OCI-LY7 (cell line): ENCODE measurements around the gene SV2B. TPM values are rescaled to one million over a fixed set of nuclear protein-coding genes. Genes with fewer than 3 reads are reported as not detected.
"Not testable (repeated sequence)": the region's sequence is repeated elsewhere in the genome, so short reads cannot be mapped to it uniquely, and the experiment has no call there.

ENCODE experiments used
- BruUV-seq: library from RNA; stranded (reverse); fragments of 400-500 nt; replicated peaks from 2 replicates; lab custom pipeline; 2021; lab: Mats Ljungman, UMichigan
- CTCF ChIA-PET: fragments of 300-600 bp; sonication (Branson Sonifier 250); formaldehyde crosslinking; loops from one replicate; lab custom pipeline; 2022; ENCODE audit warnings: antibody characterized with exemption; ENCODE audit not compliant: unreplicated experiment; lab: Charles Lee
- POLR2A ChIA-PET: fragments of 300-600 bp; sonication (Branson Sonifier 250); formaldehyde crosslinking; loops from one replicate; lab custom pipeline; 2022; ENCODE audit warnings: antibody characterized with exemption; lab: Charles Lee
- DNase-seq: peaks from one replicate; pipeline ENCODE4 v3.0.0-alpha.2; 2015; ENCODE audit warnings: low spot score
- H2AFZ ChIP-seq: fragments of 200-600 bp; sonication (generic), shearing (Covaris generic); 2 replicates; pipeline ENCODE4 v1.6.1; 2014; ENCODE audit warnings: mild to moderate bottlenecking, antibody characterized with exemption, low read length, moderate library complexity
- H3K27ac ChIP-seq: fragments of 200-600 bp; sonication (generic); 2 replicates; pipeline ENCODE4 v1.5.1; 2014; ENCODE audit warnings: mixed run types, low read depth, mild to moderate bottlenecking, moderate library complexity, low read length, inconsistent platforms; ENCODE audit not compliant: poor library complexity, severe bottlenecking
- H3K36me3 ChIP-seq: fragments of 200-600 bp; sonication (generic); 2 replicates; pipeline ENCODE4 v1.6.1; 2014; ENCODE audit warnings: mild to moderate bottlenecking, antibody characterized with exemption, low read length, moderate library complexity, mixed read lengths; ENCODE audit not compliant: insufficient read depth
- H3K4me1 ChIP-seq: fragments of 200-600 bp; sonication (generic); 2 replicates; pipeline ENCODE4 v1.5.1; 2014; ENCODE audit warnings: mild to moderate bottlenecking, low read length; ENCODE audit not compliant: insufficient read depth, poor library complexity, severe bottlenecking
- H3K4me2 ChIP-seq: fragments of 200-600 bp; sonication (generic); 2 replicates; pipeline ENCODE4 v1.6.1; 2014; ENCODE audit warnings: mild to moderate bottlenecking, low read length
- H3K4me3 ChIP-seq: fragments of 200-600 bp; sonication (generic); 2 replicates; pipeline ENCODE4 v1.5.1; 2014; ENCODE audit warnings: mild to moderate bottlenecking, low read depth, low read length; ENCODE audit not compliant: poor library complexity, severe bottlenecking
- H3K79me2 ChIP-seq: fragments of 200-600 bp; sonication (generic); 2 replicates; pipeline ENCODE4 v1.6.1; 2016; ENCODE audit warnings: low read depth, mild to moderate bottlenecking, low read length, moderate library complexity, mixed read lengths; ENCODE audit not compliant: insufficient read depth
- H3K9me2 ChIP-seq: fragments of 200-600 bp; sonication (generic); 2 replicates; pipeline ENCODE4 v1.6.1; 2016; ENCODE audit warnings: mild to moderate bottlenecking, low read length, mixed read lengths; ENCODE audit not compliant: insufficient read depth
- H3K9me3 ChIP-seq: fragments of 200-600 bp; sonication (generic); 2 replicates; pipeline ENCODE4 v1.6.1; 2014; ENCODE audit warnings: mild to moderate bottlenecking, mixed run types, low read length, mixed read lengths
- H4K20me1 ChIP-seq: fragments of 200-600 bp; sonication (generic); 2 replicates; pipeline ENCODE4 v1.6.1; 2014; ENCODE audit warnings: mild to moderate bottlenecking, antibody characterized with exemption, low read length, moderate library complexity, mixed read lengths; ENCODE audit not compliant: insufficient read depth
- EZH2phosphoT487 ChIP-seq: fragments of 200-600 bp; sonication (generic); IDR thresholded peaks from 2 replicates; pipeline ENCODE4 v1.6.1; 2018; ENCODE audit warnings: low read depth, borderline replicate concordance, mild to moderate bottlenecking, mixed run types, antibody characterized with exemption, low read length, moderate library complexity, mixed read lengths
- intact Hi-C: fragments of 100-400 bp; cut with micrococcal nuclease; formaldehyde crosslinking; loops from one replicate; pipeline ENCODE4 v1.10.0; 2022; ENCODE audit not compliant: unreplicated experiment
- total RNA-seq, 2 experiments: library from RNA; depleted of rRNA in 1 of 2; stranded (reverse); fragments of >200 nt in 1 of 2; shearing (Covaris generic) in 1 of 2; gene quantifications; 2 replicates each; pipeline ENCODE4 v1.2.3, GENCODE V29; 2014 to 2022
- TF ChIP-seq, protein P1 (sequence below): fragments of 200-600 bp; sonication (generic); conservative IDR thresholded peaks from 2 replicates; pipeline ENCODE4 v1.5.1; 2014; ENCODE audit warnings: mild to moderate bottlenecking, antibody characterized with exemption, low read length, moderate library complexity, mixed read lengths

SV2B gene
- total RNA-seq, 2 experiments from 2014 or later, result 0.15 TPM; not detected in 1

DNA sequence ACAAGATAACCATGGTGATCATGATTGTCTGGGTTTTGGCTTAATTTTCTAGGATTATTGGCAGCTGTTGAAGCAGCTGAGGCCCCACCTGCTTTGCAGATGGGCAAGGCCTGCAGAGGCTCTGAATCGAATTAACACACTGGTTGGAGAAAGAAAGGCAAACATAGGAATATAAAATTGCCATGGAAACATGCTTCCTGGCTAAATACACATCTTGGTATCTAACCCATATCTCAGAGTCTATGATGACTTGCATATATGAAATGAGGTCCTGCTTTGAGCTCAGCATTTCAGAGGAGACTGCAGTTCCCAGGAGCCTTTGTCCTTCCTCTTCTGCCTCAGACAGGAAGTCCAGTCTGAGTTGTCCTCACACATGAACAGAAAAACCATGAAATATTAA lies 24.3 kb upstream of the SV2B start:
- no peaks in the 10 kb centered on the region for H3K9me3 ChIP-seq
- CTCF ChIA-PET, result no interaction called here
- no peak overlapping the region for H2AFZ ChIP-seq
- no peaks in the 10 kb centered on the region for H3K9me2 ChIP-seq
- POLR2A ChIA-PET, result interaction anchor here (0.5 kb wide), 1 partner anchor 9 kb away, joined by 4 read pairs; no protein-coding TSS in a partner anchor
- no peak overlapping the region for H3K4me3 ChIP-seq
- no peaks in the 10 kb centered on the region for H4K20me1 ChIP-seq
- intact Hi-C loops, result no loop called here
- no peaks in the 10 kb centered on the region for H3K79me2 ChIP-seq
- no peaks in the 10 kb centered on the region for H3K36me3 ChIP-seq
- H3K4me1 ChIP-seq, result no peaks in the 10 kb centered on the region
- DNase-seq, result no peak
- no peak overlapping the region for H3K27ac ChIP-seq
- no peak overlapping the region for H3K4me2 ChIP-seq
- no TSS peak for BruUV-seq
- TF ChIP-seq, protein P1, sequence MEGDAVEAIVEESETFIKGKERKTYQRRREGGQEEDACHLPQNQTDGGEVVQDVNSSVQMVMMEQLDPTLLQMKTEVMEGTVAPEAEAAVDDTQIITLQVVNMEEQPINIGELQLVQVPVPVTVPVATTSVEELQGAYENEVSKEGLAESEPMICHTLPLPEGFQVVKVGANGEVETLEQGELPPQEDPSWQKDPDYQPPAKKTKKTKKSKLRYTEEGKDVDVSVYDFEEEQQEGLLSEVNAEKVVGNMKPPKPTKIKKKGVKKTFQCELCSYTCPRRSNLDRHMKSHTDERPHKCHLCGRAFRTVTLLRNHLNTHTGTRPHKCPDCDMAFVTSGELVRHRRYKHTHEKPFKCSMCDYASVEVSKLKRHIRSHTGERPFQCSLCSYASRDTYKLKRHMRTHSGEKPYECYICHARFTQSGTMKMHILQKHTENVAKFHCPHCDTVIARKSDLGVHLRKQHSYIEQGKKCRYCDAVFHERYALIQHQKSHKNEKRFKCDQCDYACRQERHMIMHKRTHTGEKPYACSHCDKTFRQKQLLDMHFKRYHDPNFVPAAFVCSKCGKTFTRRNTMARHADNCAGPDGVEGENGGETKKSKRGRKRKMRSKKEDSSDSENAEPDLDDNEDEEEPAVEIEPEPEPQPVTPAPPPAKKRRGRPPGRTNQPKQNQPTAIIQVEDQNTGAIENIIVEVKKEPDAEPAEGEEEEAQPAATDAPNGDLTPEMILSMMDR, result no peak
- TF ChIP-seq EZH2phosphoT487, result no peak

DNA sequence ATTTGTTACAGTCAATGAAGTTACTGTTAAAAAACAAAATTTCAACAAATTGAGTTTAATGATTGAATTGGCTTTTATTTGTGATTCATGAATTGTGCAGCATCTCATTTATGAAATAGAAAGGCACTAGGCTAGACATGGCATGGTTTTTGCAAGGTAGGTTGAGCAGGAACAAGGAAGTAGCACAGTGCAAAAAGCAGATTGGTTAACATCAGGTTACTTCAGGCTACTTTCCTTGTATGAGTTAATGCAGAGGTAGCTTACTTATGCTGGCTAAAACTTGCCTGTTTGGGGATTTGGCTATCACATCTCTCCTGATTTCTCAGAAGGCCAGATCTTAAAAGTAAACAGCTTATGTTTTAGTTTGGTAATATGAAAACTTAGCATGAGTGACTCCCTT lies 23.0 kb upstream of the SV2B start:
- POLR2A ChIA-PET, result no interaction called here
- no TSS peak for BruUV-seq
- intact Hi-C loops, result no loop called here

GRCh38 chr15:91093866-91094265 lies 6.2 kb upstream of the SV2B start:
- H3K9me2 ChIP-seq, H3K4me2 ChIP-seq, DNase-seq, intact Hi-C loops, BruUV-seq, CTCF ChIA-PET, H3K4me1 ChIP-seq, H3K79me2 ChIP-seq, H3K27ac ChIP-seq, H3K9me3 ChIP-seq, H2AFZ ChIP-seq, H3K36me3 ChIP-seq, H3K4me3 ChIP-seq, POLR2A ChIA-PET, H4K20me1 ChIP-seq: not testable (repeated sequence)

More for the DNA sequence above, 23.0 kb upstream of the SV2B start:
- no peaks in the 10 kb centered on the region for H3K79me2 ChIP-seq
- no peaks in the 10 kb centered on the region for H3K4me1 ChIP-seq
- CTCF ChIA-PET, result no interaction called here
- DNase-seq, result no peak
- no peaks in the 10 kb centered on the region for H3K36me3 ChIP-seq
- no peak overlapping the region for H3K4me3 ChIP-seq
- no peaks in the 10 kb centered on the region for H4K20me1 ChIP-seq
- TF ChIP-seq, protein P1, result no peak
- TF ChIP-seq EZH2phosphoT487, result no peak
- no peak overlapping the region for H3K27ac ChIP-seq
- H3K9me2 ChIP-seq, result no peaks in the 10 kb centered on the region
- no peak overlapping the region for H2AFZ ChIP-seq
- H3K9me3 ChIP-seq, result no peaks in the 10 kb centered on the region
- H3K4me2 ChIP-seq, result no peak overlapping the region
